OCI-LY3 (cell line): Measurements from ENCODE around the gene M1AP.

Experiments used
- H2AFZ ChIP-seq: fragments of 200-600, 300-600 bp; shearing (Covaris generic); 2 replicates; pipeline ENCODE4 v1.6.0; 2014; ENCODE audit warnings: antibody characterized with exemption, low read depth, low read length
- H3K27ac ChIP-seq: fragments of 200-600, 300-600 bp; sonication (generic); 2 replicates; pipeline ENCODE4 v1.5.1; 2014; ENCODE audit warnings: mild to moderate bottlenecking, low read length, moderate library complexity, mixed read lengths
- H3K27me3 ChIP-seq: fragments of 200-600, 300-600 bp; sonication (generic); 2 replicates; pipeline ENCODE4 v1.6.1; 2014; ENCODE audit warnings: low read depth, low read length, mixed read lengths
- H3K36me3 ChIP-seq: fragments of 200-600, 300-600 bp; sonication (generic); replicated peaks from 2 replicates; pipeline ENCODE3; 2014; ENCODE audit warnings: low read depth, low read length, mixed read lengths
- H3K4me1 ChIP-seq: fragments of 300-600, 200-600 bp; sonication (generic); 2 replicates; pipeline ENCODE4 v1.6.1; 2014; ENCODE audit warnings: low read length, mixed read lengths
- H3K4me2 ChIP-seq: fragments of 200-600, 300-600 bp; sonication (generic); 2 replicates; pipeline ENCODE4 v1.6.1; 2014; ENCODE audit warnings: low read length, mixed read lengths
- H3K4me3 ChIP-seq: fragments of 300-600, 200-600 bp; sonication (generic); 2 replicates; pipeline ENCODE4 v1.5.1; 2014; ENCODE audit warnings: antibody characterized with exemption, mild to moderate bottlenecking, low read length, moderate library complexity
- H3K79me2 ChIP-seq: fragments of 300-600, 200-600 bp; shearing (Covaris generic); 2 replicates; pipeline ENCODE4 v1.6.1; 2014; ENCODE audit warnings: mild to moderate bottlenecking, low read length, mixed read lengths
- H3K9ac ChIP-seq: fragments of 300-600, 200-600 bp; shearing (Covaris generic); 2 replicates; pipeline ENCODE4 v1.6.0; 2014; ENCODE audit warnings: mild to moderate bottlenecking, low read length, moderate library complexity
- H3K9me3 ChIP-seq: fragments of 200-600, 300-600 bp; shearing (Covaris generic); 2 replicates; pipeline ENCODE4 v1.6.1; 2014; ENCODE audit warnings: low read length, mixed read lengths; ENCODE audit not compliant: insufficient read depth
- H4K20me1 ChIP-seq: fragments of 200-600, 300-600 bp; sonication (generic); 2 replicates; pipeline ENCODE4 v1.6.1; 2016; ENCODE audit warnings: low read length, mixed read lengths; ENCODE audit not compliant: insufficient read depth
- EZH2phosphoT487 ChIP-seq: fragments of 200-600 bp; shearing (Covaris generic); IDR thresholded peaks from 2 replicates; pipeline ENCODE4 v1.6.1; 2018; ENCODE audit warnings: antibody characterized with exemption, mixed run types, low read depth
- TF ChIP-seq, protein P1 (sequence below): fragments of 200-600, 300-600 bp; sonication (generic); IDR thresholded peaks from 2 replicates; pipeline ENCODE4 v1.5.1; 2014; ENCODE audit warnings: antibody characterized with exemption, low read length, low read depth

M1AP gene

DNA sequence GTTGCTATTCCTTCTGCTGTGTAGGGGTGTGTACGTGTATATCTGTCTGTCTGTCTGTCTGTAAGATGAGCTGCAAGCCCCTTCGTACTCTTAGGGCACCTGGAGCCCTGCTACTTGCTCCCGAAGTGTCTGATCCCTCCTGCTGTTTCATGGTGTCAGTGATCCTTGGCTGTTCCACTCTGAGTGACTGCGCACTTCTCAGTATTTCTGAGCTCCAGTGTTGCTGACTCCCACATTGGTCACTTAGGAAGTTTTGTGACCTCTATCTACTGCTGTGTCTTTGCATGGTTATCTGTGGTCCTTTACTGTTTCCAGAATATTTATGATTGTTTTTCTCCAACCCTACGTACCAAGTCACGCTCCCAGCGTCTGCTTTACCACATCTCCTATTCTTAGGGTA lies 22.1 kb upstream of the M1AP start:
- H3K9me3 ChIP-seq: no peaks in the 10 kb centered on the region
- no peaks in the 10 kb centered on the region for H3K27me3 ChIP-seq
- no peak overlapping the region for H2AFZ ChIP-seq
- no peaks in the 10 kb centered on the region for H3K36me3 ChIP-seq
- H3K4me2 ChIP-seq: no peak overlapping the region
- H3K4me3 ChIP-seq: no peak overlapping the region
- no peak overlapping the region for H3K9ac ChIP-seq
- H4K20me1 ChIP-seq: no peaks in the 10 kb centered on the region
- H3K79me2 ChIP-seq: no peaks in the 10 kb centered on the region
- H3K4me1 ChIP-seq: no peaks in the 10 kb centered on the region
- no peak for TF ChIP-seq EZH2phosphoT487
- TF ChIP-seq, protein P1, sequence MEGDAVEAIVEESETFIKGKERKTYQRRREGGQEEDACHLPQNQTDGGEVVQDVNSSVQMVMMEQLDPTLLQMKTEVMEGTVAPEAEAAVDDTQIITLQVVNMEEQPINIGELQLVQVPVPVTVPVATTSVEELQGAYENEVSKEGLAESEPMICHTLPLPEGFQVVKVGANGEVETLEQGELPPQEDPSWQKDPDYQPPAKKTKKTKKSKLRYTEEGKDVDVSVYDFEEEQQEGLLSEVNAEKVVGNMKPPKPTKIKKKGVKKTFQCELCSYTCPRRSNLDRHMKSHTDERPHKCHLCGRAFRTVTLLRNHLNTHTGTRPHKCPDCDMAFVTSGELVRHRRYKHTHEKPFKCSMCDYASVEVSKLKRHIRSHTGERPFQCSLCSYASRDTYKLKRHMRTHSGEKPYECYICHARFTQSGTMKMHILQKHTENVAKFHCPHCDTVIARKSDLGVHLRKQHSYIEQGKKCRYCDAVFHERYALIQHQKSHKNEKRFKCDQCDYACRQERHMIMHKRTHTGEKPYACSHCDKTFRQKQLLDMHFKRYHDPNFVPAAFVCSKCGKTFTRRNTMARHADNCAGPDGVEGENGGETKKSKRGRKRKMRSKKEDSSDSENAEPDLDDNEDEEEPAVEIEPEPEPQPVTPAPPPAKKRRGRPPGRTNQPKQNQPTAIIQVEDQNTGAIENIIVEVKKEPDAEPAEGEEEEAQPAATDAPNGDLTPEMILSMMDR: no peak
- H3K27ac ChIP-seq: no peak overlapping the region

DNA sequence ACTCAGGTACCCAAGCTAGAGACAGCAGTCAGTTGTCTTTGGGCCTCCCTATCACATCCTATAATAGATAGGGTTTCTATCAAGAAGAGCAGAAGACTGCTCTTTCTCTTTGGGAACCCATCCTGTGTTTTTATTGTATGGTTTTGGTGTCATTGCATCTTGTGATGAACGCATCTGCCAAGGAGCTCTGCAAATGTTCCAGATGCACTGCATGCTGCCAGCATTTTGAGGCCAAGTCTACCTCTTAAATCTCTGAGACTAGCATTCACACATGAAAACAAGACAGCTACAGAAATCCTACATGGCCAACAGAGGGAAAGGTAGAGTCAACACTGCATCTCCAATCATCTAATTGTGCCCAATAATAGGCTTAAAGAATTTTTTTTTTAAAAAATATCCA lies 20.0 kb upstream of the M1AP start:
- Histone ChIP-seq H4K20me1 (no peaks in the 10 kb centered on the region), H3K4me3 (no peak overlapping the region), H3K36me3 (no peaks in the 10 kb centered on the region), H3K9me3 (no peaks in the 10 kb centered on the region), H3K4me2 (no peak overlapping the region), H2AFZ (no peak overlapping the region), H3K9ac (no peak overlapping the region), H3K79me2 (no peaks in the 10 kb centered on the region), H3K27ac (no peak overlapping the region), H3K27me3 (no peaks in the 10 kb centered on the region), H3K4me1 (no peaks in the 10 kb centered on the region)
- TF ChIP-seq, protein P1: no peak
- no peak for TF ChIP-seq EZH2phosphoT487

DNA sequence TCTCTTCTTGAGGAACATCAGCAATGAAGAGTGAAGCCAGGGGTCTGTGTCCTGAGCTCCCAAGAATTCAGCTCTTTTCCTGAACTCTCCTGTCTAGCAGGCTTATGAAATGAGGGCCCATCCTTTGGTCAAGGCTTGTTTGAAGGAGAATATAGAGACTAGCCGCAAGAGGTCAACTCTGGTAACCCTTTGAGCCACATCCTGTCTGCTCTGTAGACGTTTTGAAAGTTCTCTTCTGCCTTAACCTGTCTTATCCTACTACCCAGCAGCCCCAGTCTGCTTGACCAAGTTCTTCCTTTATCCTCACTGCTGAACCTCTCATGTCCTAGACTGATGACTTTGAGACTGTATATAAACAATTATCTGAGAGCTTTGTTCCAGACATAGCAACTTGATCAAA lies 11.3 kb upstream of the M1AP start:
- no peak overlapping the region for H2AFZ ChIP-seq
- H3K79me2 ChIP-seq: no peaks in the 10 kb centered on the region
- no peaks in the 10 kb centered on the region for H3K9me3 ChIP-seq
- no peak overlapping the region for H3K4me3 ChIP-seq
- H3K9ac ChIP-seq: no peak overlapping the region
- no peaks in the 10 kb centered on the region for H3K27me3 ChIP-seq
- no peaks in the 10 kb centered on the region for H3K36me3 ChIP-seq
- H4K20me1 ChIP-seq: no peaks in the 10 kb centered on the region
- H3K4me1 ChIP-seq: peaks cover 6% of the 10 kb centered on the region; the same call in 1 of the 2 replicates
- H3K27ac ChIP-seq: no peak overlapping the region
- H3K4me2 ChIP-seq: no peak overlapping the region
- TF ChIP-seq EZH2phosphoT487: no peak

DNA sequence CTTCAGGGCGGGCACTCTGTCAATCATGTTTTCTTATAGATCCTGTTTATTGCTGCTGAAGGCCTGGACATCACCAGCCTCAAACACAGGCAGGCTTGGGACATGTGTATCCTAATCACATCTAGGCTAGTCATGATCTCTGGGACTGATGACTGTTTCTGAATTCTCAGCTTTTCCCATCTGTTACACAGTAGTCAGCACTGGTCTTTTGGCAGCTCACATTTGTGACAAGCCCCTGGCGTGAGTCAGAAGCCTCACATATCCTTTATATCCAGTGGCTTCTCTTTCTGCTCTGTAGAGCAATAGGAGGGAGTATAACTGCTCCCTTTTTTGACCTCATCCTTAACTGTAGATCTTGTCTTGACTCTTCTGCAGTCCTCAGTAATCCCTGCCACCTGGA lies 10.4 kb upstream of the M1AP start:
- H3K4me3 ChIP-seq: no peak overlapping the region
- no peak overlapping the region for H2AFZ ChIP-seq
- H3K4me2 ChIP-seq: no peak overlapping the region
- no peaks in the 10 kb centered on the region for H4K20me1 ChIP-seq
- peaks cover 7% of the 10 kb centered on the region; the same call in 1 of the 2 replicates for H3K4me1 ChIP-seq
- H3K9ac ChIP-seq: no peak overlapping the region
- no peaks in the 10 kb centered on the region for H3K27me3 ChIP-seq
- TF ChIP-seq, protein P1: no peak
- no peak for TF ChIP-seq EZH2phosphoT487
- H3K36me3 ChIP-seq: no peaks in the 10 kb centered on the region
- no peak overlapping the region for H3K27ac ChIP-seq
- no peaks in the 10 kb centered on the region for H3K9me3 ChIP-seq
- no peaks in the 10 kb centered on the region for H3K79me2 ChIP-seq

DNA sequence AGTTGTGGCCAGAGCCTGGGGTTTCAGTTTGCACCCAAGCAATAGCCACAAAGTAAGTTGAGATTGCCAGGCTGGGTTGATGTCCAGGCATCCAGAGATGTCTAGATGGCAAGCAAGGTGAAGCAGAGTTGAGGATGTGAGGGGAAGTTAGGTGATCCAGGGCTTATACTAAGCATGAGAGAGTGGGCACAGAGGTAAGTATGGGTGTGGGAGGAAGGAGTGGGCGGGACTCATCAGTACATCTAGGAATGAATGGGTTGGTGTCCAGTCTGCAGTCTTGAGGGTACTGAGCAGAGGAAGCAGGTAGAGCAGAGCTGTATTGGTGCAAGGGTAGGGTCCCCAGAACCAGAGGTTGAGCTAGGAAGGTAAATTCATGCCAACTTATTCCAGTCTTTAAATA lies 7.4 kb upstream of the M1AP start:
- TF ChIP-seq, protein P1: no peak
- no peak for TF ChIP-seq EZH2phosphoT487
- H3K27me3 ChIP-seq: no peaks in the 10 kb centered on the region; the same call in 1 of the 2 replicates
- no peak overlapping the region for H2AFZ ChIP-seq
- H3K4me2 ChIP-seq: no peak overlapping the region
- H3K4me3 ChIP-seq: no peak overlapping the region
- no peaks in the 10 kb centered on the region for H3K36me3 ChIP-seq
- H3K9me3 ChIP-seq: no peaks in the 10 kb centered on the region
- no peak overlapping the region for H3K9ac ChIP-seq
- H3K79me2 ChIP-seq: no peaks in the 10 kb centered on the region
- H4K20me1 ChIP-seq: no peaks in the 10 kb centered on the region
- no peak overlapping the region for H3K27ac ChIP-seq
- H3K4me1 ChIP-seq: peaks cover 8% of the 10 kb centered on the region; the same call in 1 of the 2 replicates
